Stimulated activated CD8-positive, alpha-beta memory T cell treated with anti-CD3 and anti-CD28 coated beads, Interleukin-7, amount 100 ng/mL, for 4 hours (primary cell): ENCODE data around the gene CCDC24.

Source experiments
- DNase-seq, 2 donors: peaks; one replicate each; pipeline ENCODE4 v3.0.0-alpha.2; 2020; ENCODE audit warnings: low read depth in 2 of 2

CCDC24 gene

GRCh38 chr1:44024031-44024902, 32.9 kb downstream of the CCDC24 start:
- DNase-seq = no peak

GRCh38 chr1:44024903-44025525, 33.6 kb downstream of the CCDC24 start:
- DNase-seq = no peak

- DNase-seq = no peak
These were observed 34.4 kb downstream of the CCDC24 start for GRCh38 chr1:44025816-44026215.

- no peak for DNase-seq
These were observed 35.9 kb downstream of the CCDC24 start for GRCh38 chr1:44027320-44027719.

- peak in 1 of 2 donors; percentile 8 for DNase-seq
These were observed 38.0 kb downstream of the CCDC24 start for GRCh38 chr1:44029260-44029910.

- DNase-seq = peak; percentile 73 to 88
These were observed 38.7 kb downstream of the CCDC24 start for GRCh38 chr1:44029911-44030604.

GRCh38 chr1:44030605-44031251, 39.3 kb downstream of the CCDC24 start:
- peak; percentile 17 to 49 for DNase-seq

GRCh38 chr1:44031252-44032169, 40.1 kb downstream of the CCDC24 start, which contains the start of gene SLC6A9:
Gene SLC6A9, minus strand, starts transcription at chr1:44031462. Its CDS starts 7,185 bp downstream, at chr1:44024277.
- peak; percentile 8 to 37 for DNase-seq

- DNase-seq = no peak
These were observed 40.9 kb downstream of the CCDC24 start for GRCh38 chr1:44032170-44032790.

GRCh38 chr1:44033041-44033575, 41.7 kb downstream of the CCDC24 start:
- DNase-seq = no peak

- no peak for DNase-seq
These were observed 42.4 kb downstream of the CCDC24 start for GRCh38 chr1:44033756-44034155.

- no peak for DNase-seq
These were observed 43.0 kb downstream of the CCDC24 start for GRCh38 chr1:44034423-44034822.

GRCh38 chr1:44034976-44035716, 43.7 kb downstream of the CCDC24 start:
- DNase-seq = no peak

- no peak for DNase-seq
These were observed 44.5 kb downstream of the CCDC24 start for GRCh38 chr1:44035726-44036408.

- DNase-seq = peak; percentile 39 to 56
These were observed 45.2 kb downstream of the CCDC24 start for GRCh38 chr1:44036409-44037139.

GRCh38 chr1:44037154-44037553, 45.8 kb downstream of the CCDC24 start:
- no peak for DNase-seq

GRCh38 chr1:44038876-44039657, 47.7 kb downstream of the CCDC24 start:
- DNase-seq = no peak
